Kidney epithelial cell (primary cell): ENCODE data around the gene ATP8B2. TPM values are rescaled to one million over a fixed set of nuclear protein-coding genes. Genes with fewer than 3 reads are reported as not detected.
"Not testable (repeated sequence)": the region's sequence is repeated elsewhere in the genome, so short reads cannot be mapped to it uniquely, and the experiment has no call there.

Experiments
- DNase-seq: peaks from one replicate; pipeline ENCODE4 v3.0.0-alpha.2; 2010; ENCODE audit warnings: low read depth
- H3K27me3 ChIP-seq: 2 replicates; pipeline ENCODE4 v1.6.0; 2011; ENCODE audit warnings: low read length; ENCODE audit not compliant: control insufficient read depth, insufficient read depth
- H3K36me3 ChIP-seq: 2 replicates; pipeline ENCODE4 v1.5.1; 2011; ENCODE audit warnings: low read length; ENCODE audit not compliant: control insufficient read depth, insufficient read depth
- H3K4me3 ChIP-seq: 2 replicates; pipeline ENCODE4 v1.5.1; 2011; ENCODE audit warnings: low read depth, mild to moderate bottlenecking, control low read depth, low read length
- CTCF ChIP-seq: IDR thresholded peaks from 2 replicates; pipeline ENCODE4 v1.5.1; 2011; ENCODE audit warnings: mild to moderate bottlenecking, moderate library complexity, low read length, control low read depth, inconsistent platforms; ENCODE audit not compliant: insufficient read depth, poor library complexity, severe bottlenecking
- total RNA-seq: library from RNA; depleted of rRNA; stranded (reverse); fragments of >200 nt; gene quantifications from 2 replicates; pipeline ENCODE4 v1.2.3, GENCODE V29; 2015

Gene ATP8B2
- 30.9 and 45.2 TPM in 2 replicates for total RNA-seq

- peak; percentile 32 for DNase-seq
- H3K4me3 ChIP-seq, result peak within 1 kb of the TSS; percentile 75
- peak; percentile 94 for TF ChIP-seq CTCF
- H3K36me3 ChIP-seq, result no peaks in the 10 kb centered on the region
- peaks cover 21% of the 10 kb centered on the region for H3K27me3 ChIP-seq
Observed at GRCh38 chr1:154324669-154325582, at the start of gene ATP8B2. Gene ATP8B2 (plus strand): TSS chr1:154325525. CDS start chr1:154328142, 2,617 bp downstream.

GRCh38 chr1:154276797-154277196, 48.5 kb upstream of the ATP8B2 start:
- no peaks in the 10 kb centered on the region for H3K27me3 ChIP-seq
- H3K36me3 ChIP-seq, result no peaks in the 10 kb centered on the region
- peak; percentile 15 for TF ChIP-seq CTCF
- no peak for DNase-seq
- no peak overlapping the region for H3K4me3 ChIP-seq

GRCh38 chr1:154287591-154287990, 37.7 kb upstream of the ATP8B2 start:
- not testable (repeated sequence) for DNase-seq, H3K27me3 ChIP-seq, H3K36me3 ChIP-seq, H3K4me3 ChIP-seq

GRCh38 chr1:154288661-154289060, 36.7 kb upstream of the ATP8B2 start:
- H3K27me3 ChIP-seq, result no peaks in the 10 kb centered on the region
- DNase-seq, result no peak
- no peak overlapping the region for H3K4me3 ChIP-seq
- TF ChIP-seq CTCF, result no peak
- no peaks in the 10 kb centered on the region for H3K36me3 ChIP-seq

- TF ChIP-seq CTCF, result no peak
- Histone ChIP-seq H3K27me3 (no peaks in the 10 kb centered on the region), H3K36me3 (no peaks in the 10 kb centered on the region), H3K4me3 (no peak overlapping the region)
- no peak for DNase-seq
Observed at GRCh38 chr1:154290921-154291320, 34.4 kb upstream of the ATP8B2 start.

- Histone ChIP-seq H3K36me3 (no peaks in the 10 kb centered on the region), H3K4me3 (no peak overlapping the region), H3K27me3 (no peaks in the 10 kb centered on the region)
- no peak for DNase-seq
- TF ChIP-seq CTCF, result no peak
Observed at GRCh38 chr1:154295408-154296235, 29.7 kb upstream of the ATP8B2 start.
